ENCODE measurements around the gene DMD.

The DMD gene

DNA sequence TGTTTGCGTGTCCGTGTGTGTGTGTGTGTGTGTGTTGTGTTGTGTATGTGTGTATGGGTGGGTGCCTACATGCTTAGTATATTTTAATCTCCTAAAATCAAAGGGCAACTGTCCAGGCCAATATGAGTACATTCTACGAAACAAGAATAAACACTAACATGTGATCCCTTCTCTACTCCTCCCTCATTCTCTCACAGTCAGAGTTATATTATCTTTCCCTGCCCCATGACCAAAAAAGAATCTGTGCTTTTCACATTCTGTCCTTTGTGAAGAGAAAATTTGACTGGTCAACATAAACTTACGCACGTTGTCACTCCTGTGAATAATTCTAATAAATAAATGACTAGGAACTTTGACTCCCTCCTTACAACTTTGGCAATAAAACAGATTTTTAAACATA is 532.9 kb downstream of the DMD start:
- Histone ChIP-seq H3K36me3 (ENCODE audit: control insufficient read depth in 1 of 2, insufficient read depth in 2 of 2, low read length in 2 of 2) (no peaks in the 10 kb centered on the region), H3K27me3 (ENCODE audit: insufficient read depth, low read length) (no peaks in the 10 kb centered on the region), H4K12ac (ENCODE audit: low read depth, low read length) (no peak overlapping the region), H3K18ac (ENCODE audit: low read length) (no peak overlapping the region), H4K8ac (ENCODE audit: low read depth, low read length) (no peak overlapping the region), H4K91ac (ENCODE audit: low read depth, low read length) (no peak overlapping the region), H2AK5ac (ENCODE audit: low read length) (no peak overlapping the region), H3K9ac (ENCODE audit: low read length) (no peak overlapping the region), H2BK120ac (ENCODE audit: insufficient read depth, low read length, poor library complexity) (no peak overlapping the region), H3K23ac (ENCODE audit: low read length) (no peak overlapping the region), H3K4me2 (ENCODE audit: low read length) (no peak overlapping the region), H3K4me1 (ENCODE audit: control insufficient read depth in 1 of 2, insufficient read depth in 2 of 2, low read length in 2 of 2) (no peaks in the 10 kb centered on the region), H2BK5ac (ENCODE audit: low read depth, low read length, poor library complexity) (no peak overlapping the region), H3K9me3 (ENCODE audit: insufficient read depth, low read depth, low read length) (no peaks in the 10 kb centered on the region), H3K79me1 (ENCODE audit: low read length) (no peaks in the 10 kb centered on the region), H3K4me3 (ENCODE audit: low read depth, low read length) (no peak overlapping the region), H3K4ac (ENCODE audit: low read depth, low read length) (no peak overlapping the region), H3K27ac (ENCODE audit: low read depth, low read length) (no peak overlapping the region), H3K14ac (ENCODE audit: low read length) (no peak overlapping the region), H3K79me2 (ENCODE audit: control insufficient read depth, insufficient read depth, low read length, poor library complexity) (no peaks in the 10 kb centered on the region), H2BK12ac (ENCODE audit: low read length) (no peak overlapping the region), H2AFZ (ENCODE audit: insufficient read depth, low read length, poor library complexity) (no peak overlapping the region)
- no CpG with 5 or more reads among the region's 5 CpGs for WGBS (ENCODE audit: extremely low coverage, insufficient coverage, insufficient read length)
- no peak for DNase-seq

DNA sequence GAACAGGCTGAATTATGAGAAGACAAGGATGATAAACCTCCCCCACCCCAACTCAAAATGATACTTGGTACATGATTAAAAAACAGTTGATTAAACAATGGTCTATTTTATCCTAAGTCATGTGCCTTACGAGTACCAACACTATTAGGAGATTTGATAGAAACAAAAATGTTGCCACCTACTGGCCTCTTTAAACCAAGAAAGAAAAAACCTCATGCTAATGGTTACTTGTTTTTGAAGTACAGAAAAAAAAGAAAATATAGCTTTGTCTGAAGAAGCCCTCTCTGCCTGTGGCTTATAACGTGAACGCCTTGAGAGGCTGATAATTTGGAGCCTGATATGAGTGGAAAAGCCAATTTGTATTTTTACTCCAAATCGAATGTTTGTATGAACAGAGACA is 538.2 kb downstream of the DMD start:
- Histone ChIP-seq H3K27me3 (ENCODE audit: insufficient read depth, low read length) (no peaks in the 10 kb centered on the region), H3K14ac (ENCODE audit: low read length) (no peak overlapping the region), H3K79me1 (ENCODE audit: low read length) (no peaks in the 10 kb centered on the region), H3K23ac (ENCODE audit: low read length) (no peak overlapping the region), H3K4me3 (ENCODE audit: low read depth, low read length) (no peak overlapping the region), H3K9ac (ENCODE audit: low read length) (no peak overlapping the region), H3K79me2 (ENCODE audit: control insufficient read depth, insufficient read depth, low read length, poor library complexity) (no peaks in the 10 kb centered on the region), H2BK120ac (ENCODE audit: insufficient read depth, low read length, poor library complexity) (no peak overlapping the region), H2BK12ac (ENCODE audit: low read length) (no peak overlapping the region), H3K4me2 (ENCODE audit: low read length) (no peak overlapping the region), H2AFZ (ENCODE audit: insufficient read depth, low read length, poor library complexity) (no peak overlapping the region), H3K18ac (ENCODE audit: low read length) (no peak overlapping the region), H2BK5ac (ENCODE audit: low read depth, low read length, poor library complexity) (no peak overlapping the region), H2AK5ac (ENCODE audit: low read length) (no peak overlapping the region), H3K27ac (ENCODE audit: low read depth, low read length) (no peak overlapping the region), H4K12ac (ENCODE audit: low read depth, low read length) (no peak overlapping the region), H4K91ac (ENCODE audit: low read depth, low read length) (no peak overlapping the region), H3K4ac (ENCODE audit: low read depth, low read length) (no peak overlapping the region), H3K4me1 (ENCODE audit: control insufficient read depth in 1 of 2, insufficient read depth in 2 of 2, low read length in 2 of 2) (no peaks in the 10 kb centered on the region), H3K36me3 (ENCODE audit: control insufficient read depth in 1 of 2, insufficient read depth in 2 of 2, low read length in 2 of 2) (no peaks in the 10 kb centered on the region), H3K9me3 (ENCODE audit: insufficient read depth, low read depth, low read length) (no peaks in the 10 kb centered on the region), H4K8ac (ENCODE audit: low read depth, low read length) (no peak overlapping the region)
- no peak for DNase-seq
- WGBS (ENCODE audit: extremely low coverage, insufficient coverage, insufficient read length), result no CpG with 5 or more reads among the region's 4 CpGs

DNA sequence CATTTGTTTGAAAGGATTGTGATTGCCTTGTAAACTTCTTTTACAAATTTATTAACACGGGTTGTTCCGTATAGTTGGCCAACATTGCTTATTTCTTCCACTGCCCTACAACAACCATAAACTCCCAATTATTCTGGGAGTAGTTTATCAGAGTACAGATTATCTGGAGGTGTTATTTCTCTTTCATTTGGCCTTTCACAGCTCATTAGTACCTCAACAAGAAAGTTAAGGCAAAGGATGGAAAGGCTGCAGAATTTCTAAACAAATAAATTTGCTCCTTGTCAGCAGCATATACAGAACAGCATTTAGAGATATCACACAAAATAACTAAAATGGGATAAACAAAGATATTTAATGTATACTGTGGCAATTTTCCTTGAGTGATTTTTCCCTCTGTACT is 548.8 kb downstream of the DMD start:
- Histone ChIP-seq H3K14ac (ENCODE audit: low read length) (no peak overlapping the region), H3K4me2 (ENCODE audit: low read length) (no peak overlapping the region), H3K4ac (ENCODE audit: low read depth, low read length) (no peak overlapping the region), H3K27ac (ENCODE audit: low read depth, low read length) (no peak overlapping the region), H4K8ac (ENCODE audit: low read depth, low read length) (no peak overlapping the region), H3K9me3 (ENCODE audit: insufficient read depth, low read depth, low read length) (no peaks in the 10 kb centered on the region), H4K91ac (ENCODE audit: low read depth, low read length) (no peak overlapping the region), H4K12ac (ENCODE audit: low read depth, low read length) (no peak overlapping the region), H2AFZ (ENCODE audit: insufficient read depth, low read length, poor library complexity) (no peak overlapping the region), H3K79me1 (ENCODE audit: low read length) (no peaks in the 10 kb centered on the region), H3K4me1 (ENCODE audit: control insufficient read depth in 1 of 2, insufficient read depth in 2 of 2, low read length in 2 of 2) (no peaks in the 10 kb centered on the region), H2BK120ac (ENCODE audit: insufficient read depth, low read length, poor library complexity) (no peak overlapping the region), H3K9ac (ENCODE audit: low read length) (no peak overlapping the region), H2BK5ac (ENCODE audit: low read depth, low read length, poor library complexity) (no peak overlapping the region), H3K36me3 (ENCODE audit: control insufficient read depth in 1 of 2, insufficient read depth in 2 of 2, low read length in 2 of 2) (no peaks in the 10 kb centered on the region), H3K23ac (ENCODE audit: low read length) (no peak overlapping the region), H3K4me3 (ENCODE audit: low read depth, low read length) (no peak overlapping the region), H3K79me2 (ENCODE audit: control insufficient read depth, insufficient read depth, low read length, poor library complexity) (no peaks in the 10 kb centered on the region), H2BK12ac (ENCODE audit: low read length) (no peak overlapping the region), H3K18ac (ENCODE audit: low read length) (no peak overlapping the region), H3K27me3 (ENCODE audit: insufficient read depth, low read length) (no peaks in the 10 kb centered on the region), H2AK5ac (ENCODE audit: low read length) (no peak overlapping the region)
- no CpG with 5 or more reads among the region's 2 CpGs for WGBS (ENCODE audit: extremely low coverage, insufficient coverage, insufficient read length)
- DNase-seq, result no peak

DNA sequence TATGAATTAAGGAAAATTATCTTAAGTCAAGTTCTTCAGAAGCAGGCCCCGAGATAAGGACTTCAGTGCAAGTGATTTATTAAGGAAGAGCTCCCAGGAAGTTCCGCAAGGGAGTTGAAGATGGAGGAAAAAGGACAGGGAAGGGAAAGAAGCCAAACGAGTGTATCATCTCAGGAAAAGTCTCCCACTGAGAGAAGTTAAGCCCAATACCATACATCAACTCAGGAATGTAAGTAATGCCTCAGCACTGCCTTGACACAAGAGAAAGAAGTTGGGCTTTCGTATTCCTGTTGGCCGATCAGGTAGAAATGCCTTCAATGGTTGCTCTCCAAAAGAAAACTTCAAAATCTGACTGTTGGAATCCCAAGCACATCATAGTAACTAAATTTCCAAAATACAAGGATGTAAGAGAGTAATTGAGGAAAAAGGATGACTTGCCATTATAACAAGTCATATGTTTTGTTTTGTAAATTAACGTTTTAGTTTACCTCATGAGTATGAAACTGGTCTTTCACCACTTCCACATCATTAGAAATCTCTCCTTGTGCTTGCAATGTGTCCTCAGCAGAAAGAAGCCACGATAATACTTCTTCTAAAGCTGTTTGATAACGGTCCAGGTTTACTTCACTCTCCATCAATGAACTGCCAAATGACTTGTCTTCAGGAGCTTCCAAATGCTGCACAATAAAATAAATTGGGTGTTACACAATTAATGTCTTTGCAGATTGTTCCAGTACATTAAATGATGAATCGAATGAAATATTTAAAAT is 566.7 kb downstream of the DMD start:
- H3K79me2 ChIP-seq (ENCODE audit: control insufficient read depth, insufficient read depth, low read length, poor library complexity), result no peaks in the 10 kb centered on the region
- H3K36me3 ChIP-seq (ENCODE audit: control insufficient read depth in 1 of 2, insufficient read depth in 2 of 2, low read length in 2 of 2), result no peaks in the 10 kb centered on the region
- no peak overlapping the region for H2BK120ac ChIP-seq (ENCODE audit: insufficient read depth, low read length, poor library complexity)
- no peak overlapping the region for H3K9ac ChIP-seq (ENCODE audit: low read length)
- no peak overlapping the region for H4K91ac ChIP-seq (ENCODE audit: low read depth, low read length)
- DNase-seq, result no peak
- H3K18ac ChIP-seq (ENCODE audit: low read length), result no peak overlapping the region
- H3K4ac ChIP-seq (ENCODE audit: low read depth, low read length), result no peak overlapping the region
- H3K27me3 ChIP-seq (ENCODE audit: insufficient read depth, low read length), result no peaks in the 10 kb centered on the region
- no peak overlapping the region for H3K27ac ChIP-seq (ENCODE audit: low read depth, low read length)
- no peak overlapping the region for H3K14ac ChIP-seq (ENCODE audit: low read length)
- no peak overlapping the region for H3K4me2 ChIP-seq (ENCODE audit: low read length)
- no peak overlapping the region for H2BK12ac ChIP-seq (ENCODE audit: low read length)
- H3K4me1 ChIP-seq (ENCODE audit: control insufficient read depth in 1 of 2, insufficient read depth in 2 of 2, low read length in 2 of 2), result no peaks in the 10 kb centered on the region
- H3K4me3 ChIP-seq (ENCODE audit: low read depth, low read length), result no peak overlapping the region
- H2AK5ac ChIP-seq (ENCODE audit: low read length), result no peak overlapping the region
- no peak overlapping the region for H4K8ac ChIP-seq (ENCODE audit: low read depth, low read length)
- no peak overlapping the region for H2BK5ac ChIP-seq (ENCODE audit: low read depth, low read length, poor library complexity)
- no peak overlapping the region for H2AFZ ChIP-seq (ENCODE audit: insufficient read depth, low read length, poor library complexity)
- H3K79me1 ChIP-seq (ENCODE audit: low read length), result no peaks in the 10 kb centered on the region
- H4K12ac ChIP-seq (ENCODE audit: low read depth, low read length), result no peak overlapping the region
- WGBS (ENCODE audit: extremely low coverage, insufficient coverage, insufficient read length), result no CpG with 5 or more reads among the region's 9 CpGs
- H3K23ac ChIP-seq (ENCODE audit: low read length), result no peak overlapping the region
- H3K9me3 ChIP-seq (ENCODE audit: insufficient read depth, low read depth, low read length), result no peaks in the 10 kb centered on the region

Data from trophoblast cell (in vitro differentiated cells and primary cell).